GM23338 (cell line): Measurements from ENCODE around the gene C9orf85. TPM values are rescaled to one million over a fixed set of nuclear protein-coding genes. Genes with fewer than 3 reads are reported as not detected.

Source experiments
- ATAC-seq: fragments of 200-7000 bp; cut with Tn5 transposase; 3 replicates; pipeline ENCODE4 v1.9.1; 2020
- DNase-seq: peaks from one replicate; pipeline ENCODE4 v3.0.0-alpha.2; 2015; ENCODE audit warnings: low spot score
- H2AFZ ChIP-seq: fragments of 200-600 bp; sonication (generic); 2 replicates; pipeline ENCODE4 v1.8.0; 2016; ENCODE audit warnings: antibody characterized with exemption, mild to moderate bottlenecking, moderate library complexity
- H3F3A ChIP-seq: fragments of 200-600 bp; sonication (generic); replicated peaks from 2 replicates; pipeline ENCODE4 v1.8.0; 2017; ENCODE audit warnings: antibody characterized with exemption, mixed run types, low read depth
- H3K27ac ChIP-seq: fragments of 200-600 bp; sonication (generic); 2 replicates; pipeline ENCODE4 v1.6.1; 2016; ENCODE audit warnings: low read depth
- H3K27me3 ChIP-seq: fragments of 200-600 bp; sonication (generic); 2 replicates; pipeline ENCODE4 v1.8.0; 2016; ENCODE audit warnings: mild to moderate bottlenecking, mixed run types, moderate library complexity; ENCODE audit not compliant: insufficient read depth
- H3K36me3 ChIP-seq: fragments of 200-600 bp; sonication (generic); 2 replicates; pipeline ENCODE4 v1.8.0; 2016; ENCODE audit warnings: mild to moderate bottlenecking; ENCODE audit not compliant: insufficient read depth
- H3K4me1 ChIP-seq: fragments of 200-600 bp; sonication (generic); 2 replicates; pipeline ENCODE4 v1.8.0; 2016; ENCODE audit warnings: mild to moderate bottlenecking, moderate library complexity; ENCODE audit not compliant: insufficient read depth
- H3K4me2 ChIP-seq: fragments of 200-600 bp; sonication (generic); 2 replicates; pipeline ENCODE4 v1.7.1; 2017; ENCODE audit warnings: mixed run types
- H3K4me3 ChIP-seq: fragments of 200-600 bp; sonication (generic); 2 replicates; pipeline ENCODE4 v1.6.1; 2016; ENCODE audit warnings: mixed run types
- H3K79me2 ChIP-seq: fragments of 200-600 bp; sonication (generic); replicated peaks from 2 replicates; pipeline ENCODE4 v1.8.0; 2017; ENCODE audit warnings: mild to moderate bottlenecking; ENCODE audit not compliant: insufficient read depth
- H3K9me2 ChIP-seq: fragments of 200-600 bp; sonication (generic); 2 replicates; pipeline ENCODE4 v1.8.0; 2017; ENCODE audit not compliant: insufficient read depth
- H4K20me1 ChIP-seq: fragments of 200-600 bp; sonication (generic); replicated peaks from 2 replicates; pipeline ENCODE4 v1.8.0; 2017; ENCODE audit warnings: mild to moderate bottlenecking; ENCODE audit not compliant: insufficient read depth
- H3K27ac Mint-ChIP-seq: 2 replicates; pipeline ENCODE4 v1.8.0; 2020; ENCODE audit warnings: inconsistent platforms, mild to moderate bottlenecking, moderate library complexity, mixed read lengths
- H3K27me3 Mint-ChIP-seq: 3 replicates; pipeline ENCODE4 v1.8.0; 2022; ENCODE audit warnings: low read depth, mild to moderate bottlenecking, moderate library complexity, mixed read lengths, inconsistent platforms; ENCODE audit not compliant: insufficient read depth, poor library complexity
- H3K36me3 Mint-ChIP-seq: 3 replicates; pipeline ENCODE4 v1.8.0; 2021; ENCODE audit warnings: low read depth, mild to moderate bottlenecking, inconsistent platforms, moderate library complexity, mixed read lengths
- H3K4me1 Mint-ChIP-seq: 3 replicates; pipeline ENCODE4 v1.8.0; 2020; ENCODE audit warnings: mild to moderate bottlenecking, inconsistent platforms, mixed read lengths
- H3K4me3 Mint-ChIP-seq: 3 replicates; pipeline ENCODE4 v1.8.0; 2021; ENCODE audit warnings: moderate library complexity, mild to moderate bottlenecking, inconsistent platforms, mixed read lengths
- H3K9me3 Mint-ChIP-seq: 3 replicates; pipeline ENCODE4 v1.8.0; 2020; ENCODE audit warnings: moderate library complexity, mild to moderate bottlenecking, inconsistent platforms, mixed read lengths
- CREB1 ChIP-seq: fragments of 250-450 bp; sonication (Bioruptor Pico); IDR thresholded peaks from 2 replicates; pipeline ENCODE4 v1.5.0; 2020; ENCODE audit warnings: low read depth, mild to moderate bottlenecking, moderate library complexity
- CTCF ChIP-seq, 2 experiments: fragments of 200-600 bp in 1 of 2; sonication (generic) in 1 of 2; conservative IDR thresholded peaks; 2 replicates each; pipeline versions ENCODE4 v1.5.1 to v1.6.1; 2016 to 2017; ENCODE audit warnings: antibody characterized with exemption in 2 of 2, low read depth in 2 of 2, mild to moderate bottlenecking in 2 of 2, moderate library complexity in 1 of 2
- ETS1 ChIP-seq: IDR thresholded peaks from 2 replicates; pipeline ENCODE4 v1.6.1; 2016; ENCODE audit warnings: antibody characterized with exemption
- EZH2 ChIP-seq: fragments of 200-600 bp; sonication (generic); IDR thresholded peaks from one replicate; pipeline ENCODE4 v1.8.0; 2017; ENCODE audit warnings: antibody characterized with exemption, mild to moderate bottlenecking, low read depth; ENCODE audit not compliant: unreplicated experiment
- EZH2phosphoT487 ChIP-seq: fragments of 200-600 bp; sonication (generic); IDR thresholded peaks from one replicate; pipeline ENCODE4 v1.8.1; 2018; ENCODE audit warnings: antibody characterized with exemption; ENCODE audit not compliant: unreplicated experiment
- JUNB ChIP-seq: IDR thresholded peaks from one replicate; pipeline ENCODE4 v1.6.1; 2016; ENCODE audit warnings: antibody characterized with exemption; ENCODE audit not compliant: unreplicated experiment
- NANOG ChIP-seq: IDR thresholded peaks from 2 replicates; pipeline ENCODE4 v1.6.1; 2016; ENCODE audit warnings: antibody characterized with exemption, borderline replicate concordance
- POLR2AphosphoS5 ChIP-seq: IDR thresholded peaks from 2 replicates; pipeline ENCODE4 v1.6.1; 2016; ENCODE audit warnings: antibody characterized with exemption, low read depth
- STAT1 ChIP-seq: IDR thresholded peaks from one replicate; pipeline ENCODE4 v1.6.1; 2016; ENCODE audit warnings: antibody characterized with exemption; ENCODE audit not compliant: unreplicated experiment
- ZNF114 ChIP-seq: fragments of 250-450 bp; sonication (Bioruptor Pico); IDR thresholded peaks from 2 replicates; pipeline ENCODE4 v1.5.0; 2020; ENCODE audit warnings: mild to moderate bottlenecking, moderate library complexity
- ZNF331 ChIP-seq: fragments of 250-450 bp; sonication (Bioruptor Pico); IDR thresholded peaks from 2 replicates; pipeline ENCODE4 v1.5.0; 2020; ENCODE audit warnings: low read depth, mild to moderate bottlenecking, moderate library complexity
- polyA plus RNA-seq: library from polyadenylated mRNA; unstranded; fragments of >200 nt; fragmentation: Nextera tagmentation; extraction: Ambion mirVana; gene quantifications from 2 replicates; pipeline ENCODE4 v1.2.1, GENCODE V29; 2016
- total RNA-seq: library from RNA; depleted of rRNA; stranded (reverse); fragments of >200 nt; shearing (Covaris generic); gene quantifications from 2 replicates; pipeline ENCODE4 v1.2.3, GENCODE V29; 2014
- TF ChIP-seq, protein P1 (sequence below): fragments of 250-450 bp; sonication (Bioruptor Pico); IDR thresholded peaks from 2 replicates; pipeline ENCODE4 v1.5.0; 2020; ENCODE audit warnings: mild to moderate bottlenecking, moderate library complexity
- TF ChIP-seq, protein P2 (sequence below): IDR thresholded peaks from one replicate; pipeline ENCODE4 v1.6.1; 2018; ENCODE audit warnings: antibody characterized with exemption; ENCODE audit not compliant: unreplicated experiment

C9orf85 gene
- total and polyA plus RNA-seq, 2 experiments from 2014 or later: 10.3 to 20.8 TPM

DNA sequence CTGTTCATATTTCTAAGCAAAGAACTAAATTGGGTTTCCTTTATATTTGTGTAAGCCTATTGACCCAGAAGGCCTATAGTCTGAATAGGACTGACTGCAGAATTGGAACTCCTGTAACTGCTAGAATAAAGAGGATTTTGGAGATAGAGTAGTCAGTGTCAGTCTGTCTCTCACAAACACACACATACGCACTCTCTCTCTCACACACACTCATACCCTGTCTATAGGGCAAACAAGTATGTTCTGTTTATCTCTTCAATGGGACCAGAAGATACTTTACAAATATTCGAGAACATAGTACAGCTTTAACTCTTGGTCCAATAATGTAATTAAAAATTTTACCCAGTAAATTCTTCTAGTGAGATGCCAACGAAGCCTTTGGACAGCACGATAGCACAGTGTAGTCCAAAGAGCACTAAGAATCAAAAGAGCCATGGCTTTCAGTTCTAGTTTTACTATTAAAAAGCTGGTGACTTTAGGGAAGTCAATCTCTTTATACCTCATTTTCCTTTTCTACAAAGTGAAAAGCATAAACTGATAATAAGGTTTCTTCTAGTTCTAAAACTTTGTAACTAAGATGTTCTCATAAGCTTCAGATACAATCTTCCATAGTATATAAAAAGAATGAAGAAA is 19.8 kb upstream of the C9orf85 start:
- peaks cover 77% of the 10 kb centered on the region for H4K20me1 ChIP-seq

More for the DNA sequence above, 19.8 kb upstream of the C9orf85 start:
- Histone ChIP-seq H3F3A (no peaks in the 10 kb centered on the region), H3K9me2 (no peaks in the 10 kb centered on the region), H3K36me3 (no peaks in the 10 kb centered on the region), H3K27ac (no peak overlapping the region), H3K4me3 (no peak overlapping the region), H3K27me3 (no peaks in the 10 kb centered on the region), H2AFZ (no peak overlapping the region), H3K4me1 (peaks cover 39% of the 10 kb centered on the region), H3K79me2 (peaks cover 100% of the 10 kb centered on the region), H3K4me2 (no peak overlapping the region)
- Mint-ChIP-seq H3K27me3 (no peaks in the 10 kb centered on the region), H3K27ac (no peak overlapping the region), H3K4me1 (peaks cover 48% of the 10 kb centered on the region; the same call in 2 of the 3 replicates), H3K4me3 (no peak overlapping the region), H3K36me3 (peaks cover 12% of the 10 kb centered on the region), H3K9me3 (no peaks in the 10 kb centered on the region)
- no peak for ATAC-seq
- no peak for DNase-seq
- TF ChIP-seq JUNB: no peak
- TF ChIP-seq EZH2: no peak
- TF ChIP-seq ETS1: no peak
- TF ChIP-seq ZNF114 (CRISPR knock-in tag): no peak
- no peak for TF ChIP-seq NANOG
- no peak for TF ChIP-seq STAT1
- no peak for TF ChIP-seq EZH2phosphoT487
- TF ChIP-seq, protein P1, sequence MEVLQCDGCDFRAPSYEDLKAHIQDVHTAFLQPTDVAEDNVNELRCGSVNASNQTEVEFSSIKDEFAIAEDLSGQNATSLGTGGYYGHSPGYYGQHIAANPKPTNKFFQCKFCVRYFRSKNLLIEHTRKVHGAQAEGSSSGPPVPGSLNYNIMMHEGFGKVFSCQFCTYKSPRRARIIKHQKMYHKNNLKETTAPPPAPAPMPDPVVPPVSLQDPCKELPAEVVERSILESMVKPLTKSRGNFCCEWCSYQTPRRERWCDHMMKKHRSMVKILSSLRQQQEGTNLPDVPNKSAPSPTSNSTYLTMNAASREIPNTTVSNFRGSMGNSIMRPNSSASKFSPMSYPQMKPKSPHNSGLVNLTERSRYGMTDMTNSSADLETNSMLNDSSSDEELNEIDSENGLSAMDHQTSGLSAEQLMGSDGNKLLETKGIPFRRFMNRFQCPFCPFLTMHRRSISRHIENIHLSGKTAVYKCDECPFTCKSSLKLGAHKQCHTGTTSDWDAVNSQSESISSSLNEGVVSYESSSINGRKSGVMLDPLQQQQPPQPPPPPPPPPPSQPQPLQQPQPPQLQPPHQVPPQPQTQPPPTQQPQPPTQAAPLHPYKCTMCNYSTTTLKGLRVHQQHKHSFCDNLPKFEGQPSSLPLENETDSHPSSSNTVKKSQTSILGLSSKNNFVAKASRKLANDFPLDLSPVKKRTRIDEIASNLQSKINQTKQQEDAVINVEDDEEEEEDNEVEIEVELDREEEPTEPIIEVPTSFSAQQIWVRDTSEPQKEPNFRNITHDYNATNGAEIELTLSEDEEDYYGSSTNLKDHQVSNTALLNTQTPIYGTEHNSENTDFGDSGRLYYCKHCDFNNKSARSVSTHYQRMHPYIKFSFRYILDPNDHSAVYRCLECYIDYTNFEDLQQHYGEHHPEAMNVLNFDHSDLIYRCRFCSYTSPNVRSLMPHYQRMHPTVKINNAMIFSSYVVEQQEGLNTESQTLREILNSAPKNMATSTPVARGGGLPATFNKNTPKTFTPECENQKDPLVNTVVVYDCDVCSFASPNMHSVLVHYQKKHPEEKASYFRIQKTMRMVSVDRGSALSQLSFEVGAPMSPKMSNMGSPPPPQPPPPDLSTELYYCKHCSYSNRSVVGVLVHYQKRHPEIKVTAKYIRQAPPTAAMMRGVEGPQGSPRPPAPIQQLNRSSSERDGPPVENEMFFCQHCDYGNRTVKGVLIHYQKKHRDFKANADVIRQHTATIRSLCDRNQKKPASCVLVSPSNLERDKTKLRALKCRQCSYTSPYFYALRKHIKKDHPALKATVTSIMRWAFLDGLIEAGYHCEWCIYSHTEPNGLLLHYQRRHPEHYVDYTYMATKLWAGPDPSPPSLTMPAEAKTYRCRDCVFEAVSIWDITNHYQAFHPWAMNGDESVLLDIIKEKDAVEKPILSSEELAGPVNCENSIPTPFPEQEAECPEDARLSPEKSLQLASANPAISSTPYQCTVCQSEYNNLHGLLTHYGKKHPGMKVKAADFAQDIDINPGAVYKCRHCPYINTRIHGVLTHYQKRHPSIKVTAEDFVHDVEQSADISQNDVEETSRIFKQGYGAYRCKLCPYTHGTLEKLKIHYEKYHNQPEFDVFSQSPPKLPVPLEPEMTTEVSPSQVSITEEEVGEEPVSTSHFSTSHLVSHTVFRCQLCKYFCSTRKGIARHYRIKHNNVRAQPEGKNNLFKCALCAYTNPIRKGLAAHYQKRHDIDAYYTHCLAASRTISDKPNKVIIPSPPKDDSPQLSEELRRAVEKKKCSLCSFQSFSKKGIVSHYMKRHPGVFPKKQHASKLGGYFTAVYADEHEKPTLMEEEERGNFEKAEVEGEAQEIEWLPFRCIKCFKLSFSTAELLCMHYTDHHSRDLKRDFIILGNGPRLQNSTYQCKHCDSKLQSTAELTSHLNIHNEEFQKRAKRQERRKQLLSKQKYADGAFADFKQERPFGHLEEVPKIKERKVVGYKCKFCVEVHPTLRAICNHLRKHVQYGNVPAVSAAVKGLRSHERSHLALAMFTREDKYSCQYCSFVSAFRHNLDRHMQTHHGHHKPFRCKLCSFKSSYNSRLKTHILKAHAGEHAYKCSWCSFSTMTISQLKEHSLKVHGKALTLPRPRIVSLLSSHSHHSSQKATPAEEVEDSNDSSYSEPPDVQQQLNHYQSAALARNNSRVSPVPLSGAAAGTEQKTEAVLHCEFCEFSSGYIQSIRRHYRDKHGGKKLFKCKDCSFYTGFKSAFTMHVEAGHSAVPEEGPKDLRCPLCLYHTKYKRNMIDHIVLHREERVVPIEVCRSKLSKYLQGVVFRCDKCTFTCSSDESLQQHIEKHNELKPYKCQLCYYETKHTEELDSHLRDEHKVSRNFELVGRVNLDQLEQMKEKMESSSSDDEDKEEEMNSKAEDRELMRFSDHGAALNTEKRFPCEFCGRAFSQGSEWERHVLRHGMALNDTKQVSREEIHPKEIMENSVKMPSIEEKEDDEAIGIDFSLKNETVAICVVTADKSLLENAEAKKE: no peak
- TF ChIP-seq POLR2AphosphoS5: no peak
- TF ChIP-seq CREB1 (CRISPR knock-in tag): no peak
- TF ChIP-seq CTCF (conservative IDR thresholded peaks at IDR 0.05; ENCODE audit: low read depth in 2 of 2): no peak
- TF ChIP-seq ZNF331: no peak
- TF ChIP-seq, protein P2, sequence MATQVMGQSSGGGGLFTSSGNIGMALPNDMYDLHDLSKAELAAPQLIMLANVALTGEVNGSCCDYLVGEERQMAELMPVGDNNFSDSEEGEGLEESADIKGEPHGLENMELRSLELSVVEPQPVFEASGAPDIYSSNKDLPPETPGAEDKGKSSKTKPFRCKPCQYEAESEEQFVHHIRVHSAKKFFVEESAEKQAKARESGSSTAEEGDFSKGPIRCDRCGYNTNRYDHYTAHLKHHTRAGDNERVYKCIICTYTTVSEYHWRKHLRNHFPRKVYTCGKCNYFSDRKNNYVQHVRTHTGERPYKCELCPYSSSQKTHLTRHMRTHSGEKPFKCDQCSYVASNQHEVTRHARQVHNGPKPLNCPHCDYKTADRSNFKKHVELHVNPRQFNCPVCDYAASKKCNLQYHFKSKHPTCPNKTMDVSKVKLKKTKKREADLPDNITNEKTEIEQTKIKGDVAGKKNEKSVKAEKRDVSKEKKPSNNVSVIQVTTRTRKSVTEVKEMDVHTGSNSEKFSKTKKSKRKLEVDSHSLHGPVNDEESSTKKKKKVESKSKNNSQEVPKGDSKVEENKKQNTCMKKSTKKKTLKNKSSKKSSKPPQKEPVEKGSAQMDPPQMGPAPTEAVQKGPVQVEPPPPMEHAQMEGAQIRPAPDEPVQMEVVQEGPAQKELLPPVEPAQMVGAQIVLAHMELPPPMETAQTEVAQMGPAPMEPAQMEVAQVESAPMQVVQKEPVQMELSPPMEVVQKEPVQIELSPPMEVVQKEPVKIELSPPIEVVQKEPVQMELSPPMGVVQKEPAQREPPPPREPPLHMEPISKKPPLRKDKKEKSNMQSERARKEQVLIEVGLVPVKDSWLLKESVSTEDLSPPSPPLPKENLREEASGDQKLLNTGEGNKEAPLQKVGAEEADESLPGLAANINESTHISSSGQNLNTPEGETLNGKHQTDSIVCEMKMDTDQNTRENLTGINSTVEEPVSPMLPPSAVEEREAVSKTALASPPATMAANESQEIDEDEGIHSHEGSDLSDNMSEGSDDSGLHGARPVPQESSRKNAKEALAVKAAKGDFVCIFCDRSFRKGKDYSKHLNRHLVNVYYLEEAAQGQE: no peak
